K562 (cell line): ENCODE measurements around the gene NUDT5. TPM values are rescaled to one million over a fixed set of nuclear protein-coding genes. Genes with fewer than 3 reads are reported as not detected.
A peak's percentile ranks its signal among the peaks of the same experiment; 100 is the strongest.

ENCODE experiments used
- ARID1B ChIP-seq: fragments of 450-650 bp; IDR thresholded peaks from 2 replicates; pipeline ENCODE4 v1.6.1; 2016; ENCODE audit warnings: antibody characterized with exemption, mild to moderate bottlenecking, inconsistent platforms
- CBX2 ChIP-seq: fragments of 200-600 bp; sonication (generic); IDR thresholded peaks from one replicate; pipeline ENCODE4 v1.6.1; 2012; ENCODE audit warnings: mild to moderate bottlenecking, low read length, inconsistent platforms; ENCODE audit not compliant: insufficient read depth, poor library complexity, severe bottlenecking
- CEBPB ChIP-seq: fragments of 450-650 bp; IDR thresholded peaks from 2 replicates; pipeline ENCODE4 v1.6.1; 2016; ENCODE audit warnings: missing genetic modification characterization, missing compliant biosample characterization
- ELF2 ChIP-seq: fragments of 250-450 bp; sonication (Bioruptor Pico); IDR thresholded peaks from 2 replicates; pipeline ENCODE4 v1.5.0; 2021; ENCODE audit warnings: mild to moderate bottlenecking
- NR2C2 ChIP-seq, 2 experiments: fragments of 200-800 bp in 1 of 2; sonication (Bioruptor generic) in 1 of 2; sonication (generic) in 1 of 2; formaldehyde crosslinking in 1 of 2; IDR thresholded peaks; 2 replicates each; pipeline versions ENCODE4 v1.6.1 to v1.8.0; 2016 to 2022; ENCODE audit warnings: mild to moderate bottlenecking in 1 of 2, missing compliant biosample characterization in 1 of 2, missing genetic modification characterization in 1 of 2, missing genetic modification reagents in 1 of 2
- PTBP1 ChIP-seq: fragments of 200-400 bp; formaldehyde crosslinking; IDR thresholded peaks from 2 replicates; pipeline ENCODE4 v1.6.1; 2017; ENCODE audit warnings: low read depth, low read length
- SLC30A9 ChIP-seq: fragments of 250-450 bp; sonication (Bioruptor Pico); IDR thresholded peaks from 2 replicates; pipeline ENCODE4 v1.8.0; 2022; ENCODE audit warnings: mild to moderate bottlenecking, moderate library complexity
- polyA plus RNA-seq, 8 experiments: library from polyadenylated mRNA; depleted of rRNA in 4 of 8; stranded (reverse) in 5 of 8; unstranded in 3 of 8; fragments of >200 nt; fragmentation: Nextera tagmentation in 2 of 8; fragmentation: Illumina TruSeq in 1 of 8; extraction: Ambion mirVana in 2 of 8; extraction: Trizol in 1 of 8; gene quantifications; 2 replicates each; pipeline versions ENCODE4 v1.2.1 to v1.2.3, GENCODE V29; 2011 to 2014; ENCODE audit warnings: inconsistent platforms in 1 of 8, missing spikeins in 1 of 8
- total RNA-seq, 7 experiments: library from RNA; depleted of rRNA in 6 of 7; stranded (reverse); fragments of >200 nt in 6 of 7; fragmentation: Illumina TruSeq in 2 of 7; extraction: Trizol in 2 of 7; gene quantifications; 2 replicates each; pipeline versions ENCODE4 v1.2.1 to v1.2.3, GENCODE V29; 2011 to 2021; ENCODE audit warnings: low replicate concordance in 1 of 7
- TF ChIP-seq, protein P1 (sequence below): fragments of 450-650 bp; IDR thresholded peaks from 2 replicates; pipeline ENCODE4 v1.6.1; 2017; ENCODE audit warnings: antibody characterized with exemption, mild to moderate bottlenecking
- TF ChIP-seq, protein P2 (sequence below): sonication (generic); formaldehyde crosslinking; IDR thresholded peaks from 2 replicates; pipeline ENCODE4 v1.8.1; 2023; ENCODE audit warnings: mild to moderate bottlenecking, missing genetic modification reagents
- TF ChIP-seq, protein P3 (sequence below): fragments of 450-650 bp; IDR thresholded peaks from 2 replicates; pipeline ENCODE4 v1.7.1; 2018; ENCODE audit warnings: mild to moderate bottlenecking, low read depth; ENCODE audit not compliant: partially characterized antibody
- TF ChIP-seq, protein P4 (sequence below): IDR thresholded peaks from 3 replicates; pipeline ENCODE4 v1.6.1; 2011; ENCODE audit warnings: borderline replicate concordance, mild to moderate bottlenecking, moderate library complexity; ENCODE audit not compliant: insufficient read length; ENCODE audit errors: extremely low read depth
- TF ChIP-seq, protein P5 (sequence below): IDR thresholded peaks from 3 replicates; pipeline ENCODE4 v1.6.1; 2011; ENCODE audit warnings: borderline replicate concordance, mild to moderate bottlenecking; ENCODE audit not compliant: insufficient read length, insufficient read depth

Gene NUDT5
- total and polyA plus RNA-seq, 9 of the 15 experiments (the other 6 are each of a cell fraction or from before 2014, with no cell fraction given) = 87.7 to 422 (median 186) TPM

DNA sequence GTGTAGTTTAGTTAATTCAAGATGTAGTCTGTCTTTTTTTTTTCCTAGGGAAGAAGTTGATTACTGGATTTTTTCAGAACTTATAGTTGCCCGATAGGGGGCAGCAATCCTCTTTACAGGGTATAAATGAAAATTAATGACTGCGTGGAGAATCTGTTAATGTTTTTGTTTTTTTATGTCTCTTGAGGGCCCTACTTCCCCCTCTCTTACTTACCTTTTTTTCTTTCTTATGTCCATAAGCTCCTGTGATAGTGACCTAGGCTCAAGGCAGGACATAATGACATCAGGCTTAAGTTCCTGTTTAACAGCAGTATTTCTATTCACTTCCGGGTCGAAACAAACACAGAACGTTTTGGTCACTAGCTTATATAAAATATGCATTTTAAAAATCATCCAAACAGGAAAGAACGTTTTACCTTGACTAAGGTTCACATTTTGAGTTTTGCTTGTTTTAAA, 19.1 kb upstream of the NUDT5 start (continued):
- TF ChIP-seq, protein P1, sequence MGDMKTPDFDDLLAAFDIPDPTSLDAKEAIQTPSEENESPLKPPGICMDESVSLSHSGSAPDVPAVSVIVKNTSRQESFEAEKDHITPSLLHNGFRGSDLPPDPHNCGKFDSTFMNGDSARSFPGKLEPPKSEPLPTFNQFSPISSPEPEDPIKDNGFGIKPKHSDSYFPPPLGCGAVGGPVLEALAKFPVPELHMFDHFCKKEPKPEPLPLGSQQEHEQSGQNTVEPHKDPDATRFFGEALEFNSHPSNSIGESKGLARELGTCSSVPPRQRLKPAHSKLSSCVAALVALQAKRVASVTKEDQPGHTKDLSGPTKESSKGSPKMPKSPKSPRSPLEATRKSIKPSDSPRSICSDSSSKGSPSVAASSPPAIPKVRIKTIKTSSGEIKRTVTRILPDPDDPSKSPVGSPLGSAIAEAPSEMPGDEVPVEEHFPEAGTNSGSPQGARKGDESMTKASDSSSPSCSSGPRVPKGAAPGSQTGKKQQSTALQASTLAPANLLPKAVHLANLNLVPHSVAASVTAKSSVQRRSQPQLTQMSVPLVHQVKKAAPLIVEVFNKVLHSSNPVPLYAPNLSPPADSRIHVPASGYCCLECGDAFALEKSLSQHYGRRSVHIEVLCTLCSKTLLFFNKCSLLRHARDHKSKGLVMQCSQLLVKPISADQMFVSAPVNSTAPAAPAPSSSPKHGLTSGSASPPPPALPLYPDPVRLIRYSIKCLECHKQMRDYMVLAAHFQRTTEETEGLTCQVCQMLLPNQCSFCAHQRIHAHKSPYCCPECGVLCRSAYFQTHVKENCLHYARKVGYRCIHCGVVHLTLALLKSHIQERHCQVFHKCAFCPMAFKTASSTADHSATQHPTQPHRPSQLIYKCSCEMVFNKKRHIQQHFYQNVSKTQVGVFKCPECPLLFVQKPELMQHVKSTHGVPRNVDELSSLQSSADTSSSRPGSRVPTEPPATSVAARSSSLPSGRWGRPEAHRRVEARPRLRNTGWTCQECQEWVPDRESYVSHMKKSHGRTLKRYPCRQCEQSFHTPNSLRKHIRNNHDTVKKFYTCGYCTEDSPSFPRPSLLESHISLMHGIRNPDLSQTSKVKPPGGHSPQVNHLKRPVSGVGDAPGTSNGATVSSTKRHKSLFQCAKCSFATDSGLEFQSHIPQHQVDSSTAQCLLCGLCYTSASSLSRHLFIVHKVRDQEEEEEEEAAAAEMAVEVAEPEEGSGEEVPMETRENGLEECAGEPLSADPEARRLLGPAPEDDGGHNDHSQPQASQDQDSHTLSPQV = 0 out of 2 replicates have a peak, but pooled peaks have one; percentile 26
- TF ChIP-seq, protein P2, sequence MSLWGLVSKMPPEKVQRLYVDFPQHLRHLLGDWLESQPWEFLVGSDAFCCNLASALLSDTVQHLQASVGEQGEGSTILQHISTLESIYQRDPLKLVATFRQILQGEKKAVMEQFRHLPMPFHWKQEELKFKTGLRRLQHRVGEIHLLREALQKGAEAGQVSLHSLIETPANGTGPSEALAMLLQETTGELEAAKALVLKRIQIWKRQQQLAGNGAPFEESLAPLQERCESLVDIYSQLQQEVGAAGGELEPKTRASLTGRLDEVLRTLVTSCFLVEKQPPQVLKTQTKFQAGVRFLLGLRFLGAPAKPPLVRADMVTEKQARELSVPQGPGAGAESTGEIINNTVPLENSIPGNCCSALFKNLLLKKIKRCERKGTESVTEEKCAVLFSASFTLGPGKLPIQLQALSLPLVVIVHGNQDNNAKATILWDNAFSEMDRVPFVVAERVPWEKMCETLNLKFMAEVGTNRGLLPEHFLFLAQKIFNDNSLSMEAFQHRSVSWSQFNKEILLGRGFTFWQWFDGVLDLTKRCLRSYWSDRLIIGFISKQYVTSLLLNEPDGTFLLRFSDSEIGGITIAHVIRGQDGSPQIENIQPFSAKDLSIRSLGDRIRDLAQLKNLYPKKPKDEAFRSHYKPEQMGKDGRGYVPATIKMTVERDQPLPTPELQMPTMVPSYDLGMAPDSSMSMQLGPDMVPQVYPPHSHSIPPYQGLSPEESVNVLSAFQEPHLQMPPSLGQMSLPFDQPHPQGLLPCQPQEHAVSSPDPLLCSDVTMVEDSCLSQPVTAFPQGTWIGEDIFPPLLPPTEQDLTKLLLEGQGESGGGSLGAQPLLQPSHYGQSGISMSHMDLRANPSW (CRISPR knock-in tag) = no peak
- TF ChIP-seq, protein P3, sequence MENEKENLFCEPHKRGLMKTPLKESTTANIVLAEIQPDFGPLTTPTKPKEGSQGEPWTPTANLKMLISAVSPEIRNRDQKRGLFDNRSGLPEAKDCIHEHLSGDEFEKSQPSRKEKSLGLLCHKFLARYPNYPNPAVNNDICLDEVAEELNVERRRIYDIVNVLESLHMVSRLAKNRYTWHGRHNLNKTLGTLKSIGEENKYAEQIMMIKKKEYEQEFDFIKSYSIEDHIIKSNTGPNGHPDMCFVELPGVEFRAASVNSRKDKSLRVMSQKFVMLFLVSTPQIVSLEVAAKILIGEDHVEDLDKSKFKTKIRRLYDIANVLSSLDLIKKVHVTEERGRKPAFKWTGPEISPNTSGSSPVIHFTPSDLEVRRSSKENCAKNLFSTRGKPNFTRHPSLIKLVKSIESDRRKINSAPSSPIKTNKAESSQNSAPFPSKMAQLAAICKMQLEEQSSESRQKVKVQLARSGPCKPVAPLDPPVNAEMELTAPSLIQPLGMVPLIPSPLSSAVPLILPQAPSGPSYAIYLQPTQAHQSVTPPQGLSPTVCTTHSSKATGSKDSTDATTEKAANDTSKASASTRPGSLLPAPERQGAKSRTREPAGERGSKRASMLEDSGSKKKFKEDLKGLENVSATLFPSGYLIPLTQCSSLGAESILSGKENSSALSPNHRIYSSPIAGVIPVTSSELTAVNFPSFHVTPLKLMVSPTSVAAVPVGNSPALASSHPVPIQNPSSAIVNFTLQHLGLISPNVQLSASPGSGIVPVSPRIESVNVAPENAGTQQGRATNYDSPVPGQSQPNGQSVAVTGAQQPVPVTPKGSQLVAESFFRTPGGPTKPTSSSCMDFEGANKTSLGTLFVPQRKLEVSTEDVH = no peak
- TF ChIP-seq SLC30A9 (CRISPR knock-in tag) (no peak), PTBP1 (no peak), NR2C2 (CRISPR knock-in tag; IDR thresholded peaks at IDR 0.05) (peak; percentile 61; the same call in 1 of the 2 replicates), NR2C2 (tag; IDR thresholded peaks at IDR 0.05) (peak; percentile 74), CEBPB (tag) (no peak), ARID1B (no peak), CBX2 (no peak), ELF2 (CRISPR knock-in tag) (no peak)
- TF ChIP-seq, protein P4, sequence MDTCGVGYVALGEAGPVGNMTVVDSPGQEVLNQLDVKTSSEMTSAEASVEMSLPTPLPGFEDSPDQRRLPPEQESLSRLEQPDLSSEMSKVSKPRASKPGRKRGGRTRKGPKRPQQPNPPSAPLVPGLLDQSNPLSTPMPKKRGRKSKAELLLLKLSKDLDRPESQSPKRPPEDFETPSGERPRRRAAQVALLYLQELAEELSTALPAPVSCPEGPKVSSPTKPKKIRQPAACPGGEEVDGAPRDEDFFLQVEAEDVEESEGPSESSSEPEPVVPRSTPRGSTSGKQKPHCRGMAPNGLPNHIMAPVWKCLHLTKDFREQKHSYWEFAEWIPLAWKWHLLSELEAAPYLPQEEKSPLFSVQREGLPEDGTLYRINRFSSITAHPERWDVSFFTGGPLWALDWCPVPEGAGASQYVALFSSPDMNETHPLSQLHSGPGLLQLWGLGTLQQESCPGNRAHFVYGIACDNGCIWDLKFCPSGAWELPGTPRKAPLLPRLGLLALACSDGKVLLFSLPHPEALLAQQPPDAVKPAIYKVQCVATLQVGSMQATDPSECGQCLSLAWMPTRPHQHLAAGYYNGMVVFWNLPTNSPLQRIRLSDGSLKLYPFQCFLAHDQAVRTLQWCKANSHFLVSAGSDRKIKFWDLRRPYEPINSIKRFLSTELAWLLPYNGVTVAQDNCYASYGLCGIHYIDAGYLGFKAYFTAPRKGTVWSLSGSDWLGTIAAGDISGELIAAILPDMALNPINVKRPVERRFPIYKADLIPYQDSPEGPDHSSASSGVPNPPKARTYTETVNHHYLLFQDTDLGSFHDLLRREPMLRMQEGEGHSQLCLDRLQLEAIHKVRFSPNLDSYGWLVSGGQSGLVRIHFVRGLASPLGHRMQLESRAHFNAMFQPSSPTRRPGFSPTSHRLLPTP = no peak
- TF ChIP-seq, protein P5, sequence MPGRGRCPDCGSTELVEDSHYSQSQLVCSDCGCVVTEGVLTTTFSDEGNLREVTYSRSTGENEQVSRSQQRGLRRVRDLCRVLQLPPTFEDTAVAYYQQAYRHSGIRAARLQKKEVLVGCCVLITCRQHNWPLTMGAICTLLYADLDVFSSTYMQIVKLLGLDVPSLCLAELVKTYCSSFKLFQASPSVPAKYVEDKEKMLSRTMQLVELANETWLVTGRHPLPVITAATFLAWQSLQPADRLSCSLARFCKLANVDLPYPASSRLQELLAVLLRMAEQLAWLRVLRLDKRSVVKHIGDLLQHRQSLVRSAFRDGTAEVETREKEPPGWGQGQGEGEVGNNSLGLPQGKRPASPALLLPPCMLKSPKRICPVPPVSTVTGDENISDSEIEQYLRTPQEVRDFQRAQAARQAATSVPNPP = no peak
